Measurements from ENCODE around the gene AK4. TPM values are rescaled to one million over a fixed set of nuclear protein-coding genes. Genes with fewer than 3 reads are reported as not detected.

AK4 gene
- total and polyA plus RNA-seq, 2 of the 8 experiments (the other 6 are each of a cell fraction or from before 2014, with no cell fraction given), result 64.5 to 175 TPM

GRCh38 chr1:65149351-65150107 lies 1.5 kb downstream of the AK4 start:
- FAIRE-seq (peak; percentile 79), DNase-seq (ENCODE audit: low read depth in 1 of 2, low spot score in 2 of 2) (no peak)
- Histone ChIP-seq H2AFZ (ENCODE audit: low read length) (no peak overlapping the region), H2BK5ac (ENCODE audit: low read depth, low read length) (peak overlapping the region; percentile 75; the same call in 1 of the 2 replicates), H3K23me2 (ENCODE audit: low read depth, low read length) (peaks cover 18% of the 10 kb centered on the region), H3K9ac (replicated peaks in 1 of 4; ENCODE audit: extremely low read depth in 1 of 4, low read depth in 3 of 4, low read length in 3 of 4) (peak overlapping the region in 1 of 4 experiments; percentile 67; a peak in 3 of 7 replicates), H3K4me3 (ENCODE audit: extremely low read depth in 1 of 4, insufficient read depth in 2 of 4, low read depth in 3 of 4, low read length in 4 of 4) (peak overlapping the region; percentile 43 to 77 (median 59)), H2BK12ac (ENCODE audit: low read depth, low read length) (peak overlapping the region; percentile 97; the same call in 1 of the 2 replicates), H4K20me1 (replicated peaks in 1 of 2; ENCODE audit: control insufficient read depth in 1 of 2, insufficient read depth in 2 of 2, low read length in 2 of 2) (no peaks in the 10 kb centered on the region), H2BK20ac (ENCODE audit: low read length) (no peak overlapping the region), H3K18ac (ENCODE audit: extremely low read depth, low read length) (peak overlapping the region; percentile 96; the same call in 1 of the 2 replicates), H3K79me1 (ENCODE audit: low read depth, low read length) (no peaks in the 10 kb centered on the region; the same call in 1 of the 2 replicates), H3K36me3 (ENCODE audit: control insufficient read depth in 2 of 4, insufficient read depth in 4 of 4, low read length in 3 of 4) (no peaks in the 10 kb centered on the region), H3K27ac (ENCODE audit: low read depth, low read length) (no peak overlapping the region), H3K9me3 (ENCODE audit: insufficient read depth in 2 of 2, low read depth in 1 of 2, low read length in 1 of 2) (no peaks in the 10 kb centered on the region), H3K4me2 (ENCODE audit: insufficient read depth in 1 of 2, low read depth in 2 of 2, low read length in 2 of 2) (peak overlapping the region; percentile 65 to 96), H3K23ac (ENCODE audit: insufficient read length) (no peak overlapping the region), H2BK120ac (replicated peaks; ENCODE audit: low read depth, low read length) (peak overlapping the region; percentile 30), H3K4me1 (replicated peaks in 1 of 4; ENCODE audit: control insufficient read depth in 3 of 4, insufficient read depth in 4 of 4, low read length in 3 of 4) (peaks cover 9 to 22% (median 13%) of the 10 kb centered on the region in 4 experiments), H3K27me3 (replicated peaks in 1 of 4; ENCODE audit: control insufficient read depth in 3 of 4, extremely low read depth in 1 of 4, insufficient read depth in 3 of 4, low read length in 3 of 4) (peaks cover 2 to 22% (median 14%) of the 10 kb centered on the region in 4 experiments; a peak in 6 of 7 replicates), H4K91ac (replicated peaks; ENCODE audit: insufficient read length, low read length) (peak overlapping the region; percentile 45), H3K4ac (replicated peaks; ENCODE audit: insufficient read length, low read depth, low read length) (no peak overlapping the region), H2BK15ac (ENCODE audit: low read length) (no peak overlapping the region), H3K79me2 (ENCODE audit: control insufficient read depth in 1 of 2, insufficient read depth in 2 of 2, low read length in 2 of 2) (peaks cover 4 to 31% of the 10 kb centered on the region in 2 experiments; a peak in 3 of 4 replicates), H4K5ac (ENCODE audit: insufficient read length, low read depth, low read length) (no peak overlapping the region), H3K56ac (replicated peaks; ENCODE audit: insufficient read length, low read depth, low read length) (peak overlapping the region; percentile 85), H2AK5ac (ENCODE audit: low read depth, low read length) (0 out of 2 replicates have a peak overlapping the region, but pooled peaks have one; percentile 65), H3K14ac (ENCODE audit: insufficient read length) (no peak overlapping the region), H4K8ac (ENCODE audit: extremely low read depth, insufficient read depth, low read length) (no peak overlapping the region)
- ChIA-PET CTCF (ENCODE audit: partially characterized antibody) (interaction anchor here (1.2 to 1.8 kb wide), 2 partner anchors 46 to 59 kb away, joined by 3 to 7 read pairs; no protein-coding TSS in a partner anchor), POLR2A (ENCODE audit: partially characterized antibody) (interaction anchor here (0.6 to 5.2 kb wide), 21 partner anchors 8 to 542 kb away, joined by 3 to 48 read pairs (median 4); no protein-coding TSS in a partner anchor)
- 2% methylated on average over 14 of the region's 14 CpGs; no CpG with 5 or more reads in 1 of the 2 experiments for WGBS, 2 experiments (ENCODE audit: extremely low coverage in 1 of 2, insufficient coverage in 1 of 2, insufficient read length in 1 of 2, insufficient replicate concordance in 2 of 2, low coverage in 1 of 2, low lambda C conversion rate in 2 of 2, missing lambda C conversion rate in 1 of 2)
- TF ChIP-seq SAP30 (IDR thresholded peaks at IDR 0.05; ENCODE audit: insufficient read depth, insufficient replicate concordance, low read length), result peak; percentile 4
- TF ChIP-seq NANOG (IDR thresholded peaks at IDR 0.05; ENCODE audit: insufficient read depth, low read depth, low read length, poor library complexity, severe bottlenecking), result peak; percentile 90
- TF ChIP-seq HDAC2 (IDR thresholded peaks at IDR 0.05; ENCODE audit: borderline replicate concordance in 1 of 2, low read depth in 2 of 2, low read length in 2 of 2), result peak in 1 of 2 experiments; percentile 91; a peak in 1 of 4 replicates

Measured in H1 (cell line).